Endothelial cell of umbilical vein (primary cell): ENCODE results near the gene R3HDM2. TPM values are rescaled to one million over a fixed set of nuclear protein-coding genes. Genes with fewer than 3 reads are reported as not detected.

Experiments used
- BruUV-seq: library from RNA; stranded (reverse); fragments of 400-500 nt; replicated peaks from 2 replicates; lab custom pipeline; 2021; lab: Mats Ljungman, UMichigan
- CTCF ChIA-PET: fragments of 300-600, 350-600 bp; sonication (Branson Sonifier 250); formaldehyde crosslinking; loops from one replicate; lab custom pipeline; 2021; ENCODE audit warnings: antibody characterized with exemption, inconsistent platforms; lab: Charles Lee
- POLR2A ChIA-PET: fragments of 300-600, 350-600 bp; sonication (Branson Sonifier 250); formaldehyde crosslinking; loops from one replicate; lab custom pipeline; 2021; ENCODE audit warnings: antibody characterized with exemption, inconsistent platforms; lab: Charles Lee
- DNase-seq: peaks from one replicate; pipeline ENCODE4 v3.0.0-alpha.2; 2011; ENCODE audit warnings: low read depth, low spot score
- FAIRE-seq: peaks from 2 replicates; lab custom pipeline; 2011; peaks lifted over from hg19 to GRCh38; lab: Jason Lieb, UNC
- H2AFZ ChIP-seq: 2 replicates; pipeline ENCODE4 v1.6.0; 2012; ENCODE audit warnings: low read depth, low read length, control low read depth, inconsistent platforms
- H3K27ac ChIP-seq: 2 replicates; pipeline ENCODE4 v1.5.1; 2011; ENCODE audit warnings: low read depth, mild to moderate bottlenecking, control low read depth, low read length, moderate library complexity; ENCODE audit not compliant: insufficient read depth
- H3K27me3 ChIP-seq, 2 experiments: 2 replicates each; pipeline versions ENCODE4 v1.6.0 to v1.6.1; 2011; ENCODE audit warnings: low read length in 2 of 2, mixed read lengths in 1 of 2; ENCODE audit not compliant: control insufficient read depth in 2 of 2, insufficient read depth in 2 of 2
- H3K36me3 ChIP-seq, 2 experiments: 2 replicates in 1 of 2; 3 replicates in 1 of 2; pipeline ENCODE4 v1.5.1; 2011; ENCODE audit warnings: low read length in 2 of 2, mild to moderate bottlenecking in 1 of 2, moderate library complexity in 1 of 2; ENCODE audit not compliant: control insufficient read depth in 2 of 2, insufficient read depth in 2 of 2; ENCODE audit errors: extremely low read depth in 1 of 2
- H3K4me1 ChIP-seq: 3 replicates; pipeline ENCODE4 v1.5.1; 2011; ENCODE audit warnings: mild to moderate bottlenecking, low read length; ENCODE audit not compliant: control insufficient read depth, insufficient read depth; ENCODE audit errors: extremely low read depth
- H3K4me2 ChIP-seq: 2 replicates; pipeline ENCODE4 v1.6.1; 2011; ENCODE audit warnings: low read length, control low read depth, mixed read lengths; ENCODE audit not compliant: insufficient read depth
- H3K4me3 ChIP-seq, 3 experiments: fragments of 200-600 bp in 1 of 3; sonication (generic), shearing (Covaris generic) in 1 of 3; replicated peaks in 1 of 3; 2 replicates each; pipeline ENCODE4 v1.5.1; 2011 to 2016; ENCODE audit warnings: control low read depth in 3 of 3, low read length in 3 of 3, mild to moderate bottlenecking in 2 of 3, inconsistent platforms in 1 of 3, low read depth in 1 of 3, moderate library complexity in 1 of 3; ENCODE audit not compliant: insufficient read depth in 1 of 3
- H3K79me2 ChIP-seq: 2 replicates; pipeline ENCODE4 v1.6.0; 2012; ENCODE audit warnings: low read length, inconsistent platforms; ENCODE audit not compliant: control insufficient read depth, insufficient read depth
- H3K9ac ChIP-seq: replicated peaks from 2 replicates; pipeline ENCODE3; 2011; ENCODE audit warnings: low read length, control low read depth; ENCODE audit not compliant: insufficient read depth; ENCODE audit errors: extremely low read depth
- H3K9me1 ChIP-seq: replicated peaks from 3 replicates; pipeline ENCODE4 v1.6.0; 2011; ENCODE audit warnings: mild to moderate bottlenecking, low read length; ENCODE audit not compliant: control insufficient read depth, insufficient read depth; ENCODE audit errors: extremely low read depth
- H3K9me3 ChIP-seq: replicated peaks from 2 replicates; pipeline ENCODE4 v1.5.1; 2012; ENCODE audit warnings: low read length, inconsistent platforms; ENCODE audit not compliant: control insufficient read depth, insufficient read depth
- H4K20me1 ChIP-seq: replicated peaks from 2 replicates; pipeline ENCODE3; 2011; ENCODE audit warnings: mild to moderate bottlenecking, low read length; ENCODE audit not compliant: control insufficient read depth, insufficient read depth; ENCODE audit errors: extremely low read depth
- EZH2 ChIP-seq: IDR thresholded peaks from 2 replicates; pipeline ENCODE4 v1.6.1; 2012; ENCODE audit warnings: borderline replicate concordance, low read depth, mild to moderate bottlenecking, moderate library complexity, low read length, inconsistent platforms; ENCODE audit not compliant: severe bottlenecking
- FOS ChIP-seq: IDR thresholded peaks from 2 replicates; pipeline ENCODE4 v1.6.1; 2011; ENCODE audit warnings: mild to moderate bottlenecking, low read length, moderate library complexity, borderline replicate concordance; ENCODE audit not compliant: insufficient read depth
- GATA2 ChIP-seq: IDR thresholded peaks from 2 replicates; pipeline ENCODE4 v1.7.0; 2011; ENCODE audit warnings: low read depth, mild to moderate bottlenecking, moderate library complexity, mixed read lengths, low read length; ENCODE audit not compliant: insufficient read length, insufficient read depth
- JUN ChIP-seq: IDR thresholded peaks from 2 replicates; pipeline ENCODE4 v1.6.1; 2011; ENCODE audit warnings: borderline replicate concordance, low read depth; ENCODE audit not compliant: insufficient read length, insufficient read depth
- MYC ChIP-seq: IDR thresholded peaks from one replicate; pipeline ENCODE4 v1.6.1; 2011; ENCODE audit warnings: mild to moderate bottlenecking, low read depth, low read length
- POLR2A ChIP-seq: IDR thresholded peaks from 2 replicates; pipeline ENCODE4 v1.6.1; 2012; ENCODE audit warnings: low read depth, mild to moderate bottlenecking, control low read depth, low read length
- POLR2AphosphoS5 ChIP-seq: IDR thresholded peaks from 2 replicates; pipeline ENCODE4 v1.6.1; 2012; ENCODE audit warnings: low read depth, mild to moderate bottlenecking, control low read depth, low read length, moderate library complexity; ENCODE audit not compliant: insufficient read depth
- dilution Hi-C: fragments of 300-500 bp; cut with MboI; formaldehyde crosslinking; loops from one replicate; pipeline ENCODE4 v1.15.0; 2019; ENCODE audit warnings: low sequenced_read_pairs; ENCODE audit not compliant: extremely low pct_ligation_motif_present
- intact Hi-C: fragments of 100-400 bp; cut with micrococcal nuclease; formaldehyde crosslinking; loops from one replicate; pipeline ENCODE4 v1.10.0; 2022
- polyA plus RNA-seq, 4 experiments: library from polyadenylated mRNA; depleted of rRNA in 3 of 4; stranded (reverse) in 3 of 4; unstranded in 1 of 4; fragments of >200 nt; gene quantifications; 2 replicates each; pipeline versions ENCODE4 v1.2.1 to v1.2.3, GENCODE V29; 2011 to 2012; ENCODE audit warnings: missing spikeins in 1 of 4
- total RNA-seq: library from RNA; stranded (reverse); gene quantifications from 2 replicates; pipeline ENCODE4 v1.2.3, GENCODE V29; 2021
- TF ChIP-seq, protein P1 (sequence below): IDR thresholded peaks from 2 replicates; pipeline ENCODE4 v1.6.1; 2011; ENCODE audit not compliant: insufficient read depth, insufficient read length
- TF ChIP-seq, protein P2 (sequence below), 2 donors: IDR thresholded peaks; 1 replicate in 1 of 2; 2 replicates in 1 of 2; pipeline ENCODE4 v1.5.1; 2011; ENCODE audit warnings: low read length in 2 of 2, mild to moderate bottlenecking in 2 of 2, moderate library complexity in 2 of 2, control low read depth in 1 of 2, inconsistent platforms in 1 of 2, low read depth in 1 of 2; ENCODE audit not compliant: insufficient read depth in 1 of 2; ENCODE audit errors: extremely low read depth in 1 of 2

R3HDM2 gene
- total and polyA plus RNA-seq, 2 donors (not counting 3 experiments of a cell fraction or from before 2014, with no cell fraction given), result 26.1 to 31.3 TPM

GRCh38 chr12:57334219-57334618 is 96.6 kb downstream of the R3HDM2 start:
- Histone ChIP-seq H3K9me3 (no peaks in the 10 kb centered on the region), H3K4me1 (no peaks in the 10 kb centered on the region), H3K27me3 (no peaks in the 10 kb centered on the region), H3K4me3 (no peak overlapping the region), H3K36me3 (no peaks in the 10 kb centered on the region), H3K9me1 (no peaks in the 10 kb centered on the region), H3K4me2 (no peak overlapping the region), H3K9ac (no peak overlapping the region), H3K79me2 (no peaks in the 10 kb centered on the region), H2AFZ (no peak overlapping the region), H3K27ac (no peak overlapping the region), H4K20me1 (no peaks in the 10 kb centered on the region)
- intact Hi-C loops (no loop called here), dilution Hi-C loops (no loop called here)
- DNase-seq (no peak), FAIRE-seq (no peak)
- ChIA-PET CTCF (interaction anchor here (1.2 to 1.9 kb wide), 3 partner anchors 8 to 11 kb away, joined by 3 to 8 read pairs (median 5); no protein-coding TSS in a partner anchor), POLR2A (no interaction called here)
- no TSS peak for BruUV-seq
- no peak for TF ChIP-seq EZH2
- TF ChIP-seq POLR2A, result no peak
- no peak for TF ChIP-seq MYC
- no peak for TF ChIP-seq POLR2AphosphoS5
- TF ChIP-seq GATA2, result no peak
- TF ChIP-seq, protein P1, sequence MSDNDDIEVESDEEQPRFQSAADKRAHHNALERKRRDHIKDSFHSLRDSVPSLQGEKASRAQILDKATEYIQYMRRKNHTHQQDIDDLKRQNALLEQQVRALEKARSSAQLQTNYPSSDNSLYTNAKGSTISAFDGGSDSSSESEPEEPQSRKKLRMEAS, result no peak
- TF ChIP-seq, protein P2, sequence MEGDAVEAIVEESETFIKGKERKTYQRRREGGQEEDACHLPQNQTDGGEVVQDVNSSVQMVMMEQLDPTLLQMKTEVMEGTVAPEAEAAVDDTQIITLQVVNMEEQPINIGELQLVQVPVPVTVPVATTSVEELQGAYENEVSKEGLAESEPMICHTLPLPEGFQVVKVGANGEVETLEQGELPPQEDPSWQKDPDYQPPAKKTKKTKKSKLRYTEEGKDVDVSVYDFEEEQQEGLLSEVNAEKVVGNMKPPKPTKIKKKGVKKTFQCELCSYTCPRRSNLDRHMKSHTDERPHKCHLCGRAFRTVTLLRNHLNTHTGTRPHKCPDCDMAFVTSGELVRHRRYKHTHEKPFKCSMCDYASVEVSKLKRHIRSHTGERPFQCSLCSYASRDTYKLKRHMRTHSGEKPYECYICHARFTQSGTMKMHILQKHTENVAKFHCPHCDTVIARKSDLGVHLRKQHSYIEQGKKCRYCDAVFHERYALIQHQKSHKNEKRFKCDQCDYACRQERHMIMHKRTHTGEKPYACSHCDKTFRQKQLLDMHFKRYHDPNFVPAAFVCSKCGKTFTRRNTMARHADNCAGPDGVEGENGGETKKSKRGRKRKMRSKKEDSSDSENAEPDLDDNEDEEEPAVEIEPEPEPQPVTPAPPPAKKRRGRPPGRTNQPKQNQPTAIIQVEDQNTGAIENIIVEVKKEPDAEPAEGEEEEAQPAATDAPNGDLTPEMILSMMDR (IDR thresholded peaks at IDR 0.05; ENCODE audit: extremely low read depth in 1 of 2, insufficient read depth in 1 of 2, low read depth in 1 of 2, low read length in 2 of 2), result no peak
- no peak for TF ChIP-seq JUN
- TF ChIP-seq FOS, result no peak
